Neural cell (in vitro differentiated cells): ENCODE data around the gene SPOP. TPM values are rescaled to one million over a fixed set of nuclear protein-coding genes. Genes with fewer than 3 reads are reported as not detected.
A peak's percentile ranks its signal among the peaks of the same experiment; 100 is the strongest.

Experiments
- H2AFZ ChIP-seq: fragments of 200-600, 300-800 bp; sonication (generic), shearing (Covaris generic); 2 replicates; pipeline ENCODE4 v1.6.0; 2014; ENCODE audit warnings: low read depth, mild to moderate bottlenecking, antibody characterized with exemption, low read length, moderate library complexity
- H3F3A ChIP-seq: fragments of 200-600 bp; shearing (Covaris generic); 2 replicates; pipeline ENCODE4 v1.6.1; 2016; ENCODE audit warnings: mild to moderate bottlenecking, moderate library complexity, mixed read lengths, antibody characterized with exemption, low read length; ENCODE audit not compliant: insufficient read depth, poor library complexity, severe bottlenecking
- H3K27ac ChIP-seq: fragments of 200-600, 300-800 bp; sonication (generic), shearing (Covaris generic); 2 replicates; pipeline ENCODE4 v1.5.1; 2014; ENCODE audit warnings: mild to moderate bottlenecking, low read length, moderate library complexity
- H3K27me3 ChIP-seq: fragments of 300-800, 200-600 bp; sonication (generic), shearing (Covaris generic); 2 replicates; pipeline ENCODE4 v1.6.0; 2014; ENCODE audit warnings: mild to moderate bottlenecking, low read depth, low read length, moderate library complexity; ENCODE audit not compliant: insufficient read depth
- H3K36me3 ChIP-seq: fragments of 300-800, 200-600 bp; sonication (generic), shearing (Covaris generic); 2 replicates; pipeline ENCODE4 v1.5.1; 2014; ENCODE audit warnings: mild to moderate bottlenecking, antibody characterized with exemption, low read length, moderate library complexity; ENCODE audit not compliant: insufficient read depth
- H3K4me2 ChIP-seq: fragments of 300-800, 200-600 bp; sonication (generic), shearing (Covaris generic); 2 replicates; pipeline ENCODE4 v1.6.0; 2014; ENCODE audit warnings: mild to moderate bottlenecking, low read length
- H3K4me3 ChIP-seq: fragments of 300-800, 200-600 bp; sonication (generic), shearing (Covaris generic); 2 replicates; pipeline ENCODE4 v1.5.1; 2014; ENCODE audit warnings: mild to moderate bottlenecking, low read length, moderate library complexity
- H3K79me2 ChIP-seq: fragments of 200-600 bp; shearing (Covaris generic); replicated peaks from 2 replicates; pipeline ENCODE4 v1.6.0; 2014; ENCODE audit warnings: mild to moderate bottlenecking, low read length, moderate library complexity; ENCODE audit not compliant: insufficient read depth
- H3K9ac ChIP-seq: fragments of 300-800, 200-600 bp; sonication (generic), shearing (Covaris generic); 2 replicates; pipeline ENCODE4 v1.6.1; 2016; ENCODE audit warnings: mild to moderate bottlenecking, low read length, mixed read lengths
- H3K9me2 ChIP-seq: fragments of 200-600 bp; shearing (Covaris generic); 2 replicates; pipeline ENCODE4 v1.6.1; 2016; ENCODE audit warnings: mild to moderate bottlenecking, low read length, mixed read lengths; ENCODE audit not compliant: insufficient read depth
- H3K9me3 ChIP-seq: fragments of 200-600, 300-800 bp; sonication (generic), shearing (Covaris generic); 2 replicates; pipeline ENCODE4 v1.6.1; 2016; ENCODE audit warnings: mild to moderate bottlenecking, mixed run types, low read length, moderate library complexity, mixed read lengths
- H4K20me1 ChIP-seq: fragments of 200-600 bp; shearing (Covaris generic); 2 replicates; pipeline ENCODE4 v1.6.1; 2016; ENCODE audit warnings: mild to moderate bottlenecking, mixed run types; ENCODE audit not compliant: insufficient read depth
- CTCF ChIP-seq: fragments of 450-650 bp; IDR thresholded peaks from 2 replicates; pipeline ENCODE4 v1.5.1; 2014; ENCODE audit warnings: antibody characterized with exemption, mild to moderate bottlenecking, moderate library complexity; ENCODE audit not compliant: poor library complexity, severe bottlenecking
- EP300 ChIP-seq: fragments of 450-650 bp; conservative IDR thresholded peaks from 2 replicates; pipeline ENCODE4 v1.6.1; 2014; ENCODE audit warnings: antibody characterized with exemption, mild to moderate bottlenecking, moderate library complexity; ENCODE audit not compliant: poor library complexity, severe bottlenecking
- EZH2 ChIP-seq: fragments of 200-600, 300-800 bp; shearing (Covaris generic), sonication (generic); IDR thresholded peaks from 2 replicates; pipeline ENCODE4 v1.6.1; 2014; ENCODE audit warnings: antibody characterized with exemption, low read length, borderline replicate concordance, mild to moderate bottlenecking; ENCODE audit not compliant: insufficient read depth, poor library complexity, severe bottlenecking
- MXI1 ChIP-seq: fragments of 450-650 bp; conservative IDR thresholded peaks from 2 replicates; pipeline ENCODE4 v1.6.1; 2014; ENCODE audit warnings: antibody characterized with exemption, mild to moderate bottlenecking; ENCODE audit not compliant: poor library complexity, severe bottlenecking
- POLR2AphosphoS5 ChIP-seq: IDR thresholded peaks from 2 replicates; pipeline ENCODE4 v1.6.1; 2012
- RAD21 ChIP-seq: fragments of 450-650 bp; conservative IDR thresholded peaks from 2 replicates; pipeline ENCODE4 v1.6.1; 2014; ENCODE audit warnings: antibody characterized with exemption, mild to moderate bottlenecking, moderate library complexity
- REST ChIP-seq: IDR thresholded peaks from 2 replicates; pipeline ENCODE4 v1.6.1; 2012; ENCODE audit warnings: borderline replicate concordance
- SMC3 ChIP-seq: fragments of 450-650 bp; conservative IDR thresholded peaks from 2 replicates; pipeline ENCODE4 v1.6.1; 2014; ENCODE audit warnings: antibody characterized with exemption, mild to moderate bottlenecking, moderate library complexity; ENCODE audit not compliant: poor library complexity
- TAF1 ChIP-seq: IDR thresholded peaks from 2 replicates; pipeline ENCODE4 v1.6.1; 2012; ENCODE audit warnings: low read depth
- polyA plus RNA-seq: library from polyadenylated mRNA; depleted of rRNA; stranded (reverse); fragments of >200 nt; gene quantifications from 2 replicates; pipeline ENCODE4 v1.2.3, GENCODE V29; 2014

Gene SPOP
- polyA plus RNA-seq, 1 donor from 2014 or later, result 71.9 TPM

DNA sequence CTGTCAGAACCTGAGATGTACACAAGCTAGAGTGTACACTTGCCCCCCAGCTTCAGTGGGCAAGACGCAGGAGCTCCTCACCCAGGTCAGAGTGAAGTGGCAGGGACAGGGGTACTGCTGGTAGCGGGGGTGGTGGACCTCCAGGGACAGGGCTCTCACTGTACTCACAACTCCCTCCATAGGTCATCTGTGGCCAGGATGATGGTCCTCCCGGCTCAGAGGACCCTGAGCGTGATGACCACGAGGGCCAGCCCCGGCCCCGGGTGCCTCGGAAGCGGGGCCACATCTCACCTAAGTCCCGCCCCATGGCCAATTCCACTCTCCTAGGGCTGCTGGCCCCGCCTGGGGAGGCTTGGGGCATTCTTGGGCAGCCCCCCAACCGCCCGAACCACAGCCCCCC, 99.5 kb downstream of the SPOP start:
- Histone ChIP-seq H2AFZ (no peak overlapping the region), H3K4me2 (no peak overlapping the region), H3K27ac (no peak overlapping the region), H3K9me3 (no peaks in the 10 kb centered on the region), H3K79me2 (no peaks in the 10 kb centered on the region), H4K20me1 (no peaks in the 10 kb centered on the region), H3K27me3 (peaks cover 35% of the 10 kb centered on the region), H3K4me3 (no peak overlapping the region), H3K36me3 (no peaks in the 10 kb centered on the region), H3K9me2 (no peaks in the 10 kb centered on the region), H3K9ac (no peak overlapping the region), H3F3A (no peaks in the 10 kb centered on the region)
- no peak for TF ChIP-seq CTCF
- no peak for TF ChIP-seq POLR2AphosphoS5
- TF ChIP-seq REST, result no peak
- TF ChIP-seq RAD21, result no peak
- no peak for TF ChIP-seq MXI1
- TF ChIP-seq EZH2, result no peak
- no peak for TF ChIP-seq TAF1

DNA sequence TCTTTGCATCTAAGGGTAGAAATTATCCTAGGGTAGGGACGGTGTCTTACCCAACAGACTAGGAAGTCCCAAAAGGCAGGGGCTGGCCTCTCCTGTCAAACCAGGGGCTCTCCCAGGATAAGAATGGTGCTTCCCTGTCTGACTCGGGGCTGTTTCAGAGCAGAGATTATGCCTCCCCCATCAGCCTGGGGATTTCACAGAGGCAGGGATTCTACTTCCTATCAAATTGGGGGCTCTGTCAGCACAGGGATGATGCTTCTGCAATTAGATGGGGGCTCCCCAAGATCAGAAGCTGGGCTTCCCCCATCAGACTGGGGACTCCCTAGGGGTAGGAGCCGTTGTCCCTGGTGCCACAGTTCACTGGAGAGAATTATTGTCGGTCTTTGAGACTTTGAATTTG, 99.9 kb downstream of the SPOP start:
- Histone ChIP-seq H3K9ac (no peak overlapping the region), H3K27me3 (peaks cover 39% of the 10 kb centered on the region), H3K9me2 (no peaks in the 10 kb centered on the region), H3K27ac (no peak overlapping the region), H3K9me3 (no peaks in the 10 kb centered on the region), H3K4me2 (no peak overlapping the region), H3K4me3 (no peak overlapping the region), H3K36me3 (no peaks in the 10 kb centered on the region), H3K79me2 (no peaks in the 10 kb centered on the region), H3F3A (no peaks in the 10 kb centered on the region), H4K20me1 (no peaks in the 10 kb centered on the region), H2AFZ (no peak overlapping the region)
- TF ChIP-seq SMC3, result no peak
- no peak for TF ChIP-seq EP300

DNA sequence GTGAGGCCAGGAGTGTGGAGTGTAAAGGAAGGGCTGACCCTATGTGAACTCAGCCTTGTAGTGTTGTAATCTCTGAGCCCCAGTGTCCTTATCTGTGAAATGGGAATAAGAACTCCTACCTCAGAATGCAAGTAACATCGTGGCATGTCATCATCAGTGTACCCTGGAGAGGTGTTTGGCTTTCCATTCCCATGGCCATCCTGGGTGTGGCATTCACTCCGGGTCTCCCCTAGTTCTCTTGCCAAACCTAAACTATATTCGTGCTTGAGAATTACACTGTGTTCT, 100.3 kb downstream of the SPOP start:
- no peaks in the 10 kb centered on the region for H3K36me3 ChIP-seq
- H4K20me1 ChIP-seq, result no peaks in the 10 kb centered on the region
- no peak overlapping the region for H3K9ac ChIP-seq
- H3F3A ChIP-seq, result no peaks in the 10 kb centered on the region
- peak overlapping the region; percentile 80 for H3K4me3 ChIP-seq
- H3K9me3 ChIP-seq, result no peaks in the 10 kb centered on the region
- no peak overlapping the region for H2AFZ ChIP-seq
- no peaks in the 10 kb centered on the region for H3K9me2 ChIP-seq
- H3K4me2 ChIP-seq, result no peak overlapping the region
- no peaks in the 10 kb centered on the region for H3K79me2 ChIP-seq
- TF ChIP-seq CTCF, result no peak
- no peak for TF ChIP-seq MXI1
- no peak for TF ChIP-seq TAF1
- no peak for TF ChIP-seq EZH2
- no peak for TF ChIP-seq POLR2AphosphoS5
- no peak for TF ChIP-seq RAD21
- no peak for TF ChIP-seq SMC3
- TF ChIP-seq EP300, result no peak
- no peak for TF ChIP-seq REST
- peaks cover 40% of the 10 kb centered on the region for H3K27me3 ChIP-seq
- no peak overlapping the region for H3K27ac ChIP-seq
